AG09319 (cell line): Measurements from ENCODE around the gene UVRAG.
A peak's percentile ranks its signal among the peaks of the same experiment; 100 is the strongest.
"Not testable (repeated sequence)": the region's sequence is repeated elsewhere in the genome, so short reads cannot be mapped to it uniquely, and the experiment has no call there.

Experiments used
- DNase-seq: peaks from one replicate; pipeline ENCODE4 v3.0.0-alpha.2; 2010; ENCODE audit warnings: low read depth; ENCODE audit errors: extremely low read depth
- TF ChIP-seq, protein P1 (sequence below): IDR thresholded peaks from 2 replicates; pipeline ENCODE4 v1.5.1; 2011; ENCODE audit warnings: low read depth, mild to moderate bottlenecking, inconsistent platforms, low read length, moderate library complexity

The UVRAG gene

DNA sequence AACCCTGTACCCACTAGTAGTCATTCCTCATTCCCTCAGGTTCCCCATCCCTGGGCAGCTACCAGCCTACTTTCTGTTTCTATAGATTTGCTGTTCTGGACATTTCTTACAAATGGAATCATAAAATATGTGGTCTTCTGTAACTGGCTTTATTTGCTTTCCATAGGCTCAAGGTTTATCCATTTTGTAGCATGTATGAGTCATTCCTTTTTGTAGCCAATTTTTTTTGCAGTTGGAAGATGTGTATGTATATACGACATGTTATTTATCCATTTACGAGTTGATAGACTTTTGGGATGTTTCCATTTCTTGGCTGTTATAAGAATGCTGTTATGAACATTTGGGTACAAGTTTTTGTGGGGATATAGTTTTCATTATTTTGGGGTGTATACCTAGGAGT is 260.7 kb downstream of the UVRAG start:
- TF ChIP-seq, protein P1, sequence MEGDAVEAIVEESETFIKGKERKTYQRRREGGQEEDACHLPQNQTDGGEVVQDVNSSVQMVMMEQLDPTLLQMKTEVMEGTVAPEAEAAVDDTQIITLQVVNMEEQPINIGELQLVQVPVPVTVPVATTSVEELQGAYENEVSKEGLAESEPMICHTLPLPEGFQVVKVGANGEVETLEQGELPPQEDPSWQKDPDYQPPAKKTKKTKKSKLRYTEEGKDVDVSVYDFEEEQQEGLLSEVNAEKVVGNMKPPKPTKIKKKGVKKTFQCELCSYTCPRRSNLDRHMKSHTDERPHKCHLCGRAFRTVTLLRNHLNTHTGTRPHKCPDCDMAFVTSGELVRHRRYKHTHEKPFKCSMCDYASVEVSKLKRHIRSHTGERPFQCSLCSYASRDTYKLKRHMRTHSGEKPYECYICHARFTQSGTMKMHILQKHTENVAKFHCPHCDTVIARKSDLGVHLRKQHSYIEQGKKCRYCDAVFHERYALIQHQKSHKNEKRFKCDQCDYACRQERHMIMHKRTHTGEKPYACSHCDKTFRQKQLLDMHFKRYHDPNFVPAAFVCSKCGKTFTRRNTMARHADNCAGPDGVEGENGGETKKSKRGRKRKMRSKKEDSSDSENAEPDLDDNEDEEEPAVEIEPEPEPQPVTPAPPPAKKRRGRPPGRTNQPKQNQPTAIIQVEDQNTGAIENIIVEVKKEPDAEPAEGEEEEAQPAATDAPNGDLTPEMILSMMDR, result no peak
- DNase-seq, result no peak

DNA sequence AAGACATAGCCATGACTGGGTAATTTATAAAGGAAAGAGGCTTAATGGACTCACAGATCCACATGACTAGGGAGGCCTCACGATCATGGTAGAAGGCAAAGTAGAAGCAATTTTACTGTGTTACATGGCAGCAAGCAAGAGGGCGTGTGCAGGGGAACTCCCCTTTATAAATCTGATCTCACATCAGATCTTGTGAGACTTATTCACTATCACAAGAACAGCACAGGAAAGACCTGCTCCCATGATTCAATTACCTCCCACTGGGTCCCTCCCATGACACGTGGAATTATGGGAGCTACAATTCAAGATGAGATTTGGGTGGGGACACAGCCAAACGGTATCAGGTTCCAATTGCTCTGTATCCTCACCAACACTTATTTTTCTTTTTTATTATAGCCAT is 261.2 kb downstream of the UVRAG start:
- DNase-seq, result not testable (repeated sequence)

DNA sequence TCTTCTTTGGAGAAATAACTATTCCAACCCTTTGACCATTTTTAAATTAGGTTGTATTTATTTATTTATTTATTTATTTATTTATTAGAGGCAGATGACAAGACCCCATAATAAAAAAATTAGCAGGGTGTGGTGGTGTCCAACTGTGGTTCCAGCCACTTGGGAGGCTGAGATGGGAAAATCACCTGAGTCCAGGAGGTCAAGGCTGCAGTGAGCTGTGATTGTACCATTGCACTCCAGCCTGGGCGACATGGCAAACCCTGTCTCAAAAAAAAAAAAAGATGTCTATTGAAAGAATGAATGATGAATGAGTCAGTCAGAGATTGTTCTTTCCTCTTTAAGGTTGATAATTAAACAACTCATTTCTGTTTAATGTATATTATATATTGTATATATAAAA is 261.7 kb downstream of the UVRAG start:
- no peak for DNase-seq
- TF ChIP-seq, protein P1, result no peak

DNA sequence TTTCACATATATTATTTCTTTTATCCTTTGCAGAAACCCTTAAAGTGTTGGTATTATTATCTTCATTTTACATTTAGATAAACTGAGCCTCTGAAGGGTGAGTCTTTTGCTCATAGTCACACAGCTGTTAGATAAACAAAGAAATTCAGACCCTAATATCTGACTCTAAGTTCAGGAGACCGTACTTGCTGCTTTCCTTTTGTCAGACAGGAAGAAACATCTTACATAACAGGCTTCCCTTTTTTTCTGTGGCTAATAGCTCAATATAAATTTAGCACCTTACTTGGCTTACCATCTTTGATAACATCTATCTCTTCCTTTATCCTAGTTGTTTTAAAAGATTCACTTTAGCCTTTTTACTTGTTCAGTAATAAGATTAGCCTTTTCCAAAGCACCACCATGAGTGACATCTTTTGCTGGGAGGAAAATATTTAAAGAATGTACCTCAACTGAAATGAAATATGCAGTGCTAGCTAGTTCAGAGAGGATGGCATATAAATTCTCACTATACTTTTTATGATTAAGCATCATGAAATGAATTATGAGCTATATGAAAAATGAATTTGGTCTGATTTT is 262.7 kb downstream of the UVRAG start:
- DNase-seq, result no peak
- TF ChIP-seq, protein P1, result no peak

DNA sequence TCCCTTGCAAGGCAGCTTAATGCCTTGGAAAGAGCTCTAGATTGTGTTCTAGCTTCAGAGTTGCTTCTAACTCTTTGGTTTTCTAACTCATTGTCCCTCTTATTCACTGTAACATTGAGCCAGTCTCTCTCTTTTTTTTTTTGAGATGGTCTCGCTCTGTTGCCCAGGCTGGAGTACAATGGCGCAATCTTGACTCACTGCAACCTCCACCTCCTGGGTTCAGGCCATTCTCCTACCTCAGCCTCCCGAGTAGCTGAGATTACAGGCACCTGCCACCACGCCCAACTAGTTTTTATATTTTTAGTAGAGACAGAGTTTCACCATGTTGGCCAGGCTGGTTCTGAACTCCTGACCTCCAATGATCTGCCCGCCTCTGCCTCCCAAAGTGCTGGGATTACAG is 266.1 kb downstream of the UVRAG start:
- not testable (repeated sequence) for DNase-seq

DNA sequence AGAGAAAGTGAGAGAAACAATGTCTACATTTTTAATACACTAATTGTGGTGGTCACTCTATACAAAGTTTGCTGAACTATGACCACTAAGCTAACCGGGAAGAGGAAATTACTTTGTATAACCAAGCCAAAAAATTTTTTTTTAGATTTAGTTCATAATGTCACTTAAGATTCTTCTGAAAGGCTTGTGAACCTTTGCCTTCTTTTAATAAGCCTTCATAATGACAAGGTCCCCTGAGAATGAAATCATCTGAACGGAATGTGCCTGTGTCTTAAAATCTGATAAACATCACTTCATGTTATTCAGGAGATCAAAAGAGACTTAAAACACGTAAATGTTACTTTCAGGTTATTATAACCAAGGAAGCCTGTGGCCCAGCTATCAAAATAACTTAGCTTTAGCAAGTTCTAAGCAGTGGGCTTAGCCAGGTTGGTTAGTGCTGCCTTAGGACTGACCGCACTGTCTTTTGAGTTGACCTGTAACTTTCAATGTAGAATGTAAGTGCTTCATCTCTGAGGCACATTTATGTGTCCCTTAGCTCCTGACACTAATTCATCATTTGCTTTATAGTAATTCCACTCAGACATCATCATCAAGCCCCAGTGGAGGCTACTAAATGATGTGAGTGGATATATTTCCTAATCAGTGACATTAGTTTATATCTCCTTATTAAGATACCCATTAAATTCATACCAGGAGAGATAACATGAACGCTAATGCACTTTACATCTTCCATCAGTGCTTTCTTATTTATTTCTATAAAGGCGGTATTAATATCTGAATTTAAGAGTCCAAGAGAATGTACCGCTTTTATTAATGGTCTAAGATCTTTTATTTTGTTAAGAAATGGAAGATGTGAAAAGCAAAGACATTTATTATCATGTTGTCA is 268.8 kb downstream of the UVRAG start:
- no peak for DNase-seq
- TF ChIP-seq, protein P1, result no peak

DNA sequence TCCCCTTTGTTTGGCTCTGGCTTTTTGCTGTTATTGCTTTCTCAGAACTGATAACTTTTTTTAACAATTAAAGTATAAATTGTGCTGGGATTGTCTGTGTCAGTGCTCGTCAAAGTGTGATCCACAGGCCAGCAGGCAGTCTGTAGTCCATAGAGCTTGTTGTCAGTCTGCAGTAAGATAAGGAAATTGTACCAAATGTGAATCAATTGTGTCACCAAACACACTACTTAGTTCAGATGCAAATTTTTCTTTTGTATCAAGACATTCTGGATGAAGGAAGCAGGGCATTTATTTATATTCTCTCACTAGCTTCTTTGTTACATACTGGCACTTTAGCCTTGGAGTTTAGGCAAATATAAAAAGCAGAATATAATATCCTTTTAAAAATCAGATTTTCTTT is 270.3 kb downstream of the UVRAG start:
- DNase-seq, result no peak
- TF ChIP-seq, protein P1, result no peak

DNA sequence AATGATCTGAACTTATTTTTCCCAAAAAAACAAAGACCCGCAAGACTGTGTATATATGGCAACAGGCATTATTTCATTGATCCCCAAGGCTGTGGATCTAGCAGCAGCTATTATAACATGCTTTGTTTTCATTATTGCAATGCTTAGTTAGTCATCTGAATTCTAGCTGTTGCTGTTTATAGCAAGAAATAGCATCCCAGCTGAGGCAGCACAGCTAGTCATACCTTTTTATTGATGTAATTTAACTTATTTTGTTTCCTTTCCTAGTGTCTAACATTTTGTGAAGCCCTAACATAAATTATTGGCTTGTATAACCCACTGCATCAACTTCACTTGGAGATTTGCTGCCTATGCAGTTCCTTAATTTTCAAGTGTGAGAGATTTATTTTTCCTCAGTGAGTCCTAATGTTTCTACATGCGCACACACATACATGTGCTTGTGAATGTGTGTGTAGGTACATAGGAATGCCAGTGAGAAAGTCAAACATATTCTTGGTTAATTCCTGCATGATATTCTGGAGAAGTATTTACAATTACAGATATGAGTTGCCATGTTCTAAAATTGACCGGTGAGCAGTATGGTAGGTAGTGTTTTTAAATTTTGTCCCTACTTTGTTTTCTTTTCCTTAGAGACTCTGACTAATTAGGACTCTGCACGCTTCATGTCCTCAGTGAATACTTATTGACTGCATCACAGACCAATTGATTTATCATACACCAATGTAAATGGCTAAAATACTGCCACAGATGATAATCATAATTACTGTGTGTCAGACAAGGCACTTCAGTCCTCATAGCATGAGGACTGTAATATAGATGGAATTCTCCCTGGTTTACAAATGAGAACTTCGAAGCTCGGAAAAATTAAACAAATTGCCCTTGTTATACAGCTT is 272.0 kb downstream of the UVRAG start:
- peak; percentile 24 for DNase-seq
- TF ChIP-seq, protein P1, result no peak
